PFSK-1 (cell line): ENCODE data around the gene STON2.

Experiments used
- FOXP2 ChIP-seq: optimal IDR thresholded peaks from 2 replicates; pipeline ENCODE3; 2011; ENCODE audit warnings: borderline replicate concordance, control low read depth, inconsistent platforms; ENCODE audit not compliant: insufficient read depth; ENCODE audit errors: extremely low read length, extremely low read depth
- POLR2AphosphoS5 ChIP-seq: IDR thresholded peaks from 2 replicates; pipeline ENCODE4 v1.6.1; 2012; ENCODE audit warnings: low read depth, mild to moderate bottlenecking, control low read depth, low read length, moderate library complexity
- REST ChIP-seq, 2 experiments: IDR thresholded peaks; 2 replicates each; pipeline versions ENCODE4 v1.6.1 to v1.8.0; 2011 to 2012; ENCODE audit warnings: low read depth in 2 of 2, low read length in 2 of 2, control low read depth in 1 of 2, inconsistent platforms in 1 of 2, mild to moderate bottlenecking in 1 of 2, moderate library complexity in 1 of 2; ENCODE audit not compliant: insufficient read depth in 1 of 2
- SIN3A ChIP-seq: IDR thresholded peaks from 2 replicates; pipeline ENCODE4 v1.6.1; 2012; ENCODE audit warnings: mild to moderate bottlenecking, low read length, moderate library complexity, borderline replicate concordance; ENCODE audit not compliant: insufficient read depth
- TAF1 ChIP-seq: IDR thresholded peaks from 2 replicates; pipeline ENCODE4 v1.6.1; 2012; ENCODE audit warnings: low read length, control low read depth, borderline replicate concordance; ENCODE audit not compliant: insufficient read depth

The STON2 gene

GRCh38 chr14:81352413-81352812 is 47.7 kb downstream of the STON2 start:
- TF ChIP-seq SIN3A (no peak), TAF1 (no peak), FOXP2 (no peak), POLR2AphosphoS5 (no peak)

- TF ChIP-seq SIN3A = no peak
- no peak for TF ChIP-seq REST (IDR thresholded peaks at IDR 0.05; ENCODE audit: insufficient read depth in 1 of 2, low read depth in 2 of 2, low read length in 2 of 2)
- TF ChIP-seq POLR2AphosphoS5 = no peak
- TF ChIP-seq FOXP2 = no peak
- TF ChIP-seq TAF1 = no peak
These were observed 48.9 kb downstream of the STON2 start for GRCh38 chr14:81351205-81351604.

- TF ChIP-seq SIN3A (no peak), FOXP2 (no peak), REST (IDR thresholded peaks at IDR 0.05; ENCODE audit: insufficient read depth in 1 of 2, low read depth in 2 of 2, low read length in 2 of 2) (no peak), TAF1 (no peak), POLR2AphosphoS5 (no peak)
These were observed 49.6 kb downstream of the STON2 start for GRCh38 chr14:81350344-81351130.

GRCh38 chr14:81348061-81348460 is 52.1 kb downstream of the STON2 start:
- TF ChIP-seq REST (IDR thresholded peaks at IDR 0.05; ENCODE audit: insufficient read depth in 1 of 2, low read depth in 2 of 2, low read length in 2 of 2) (no peak), FOXP2 (no peak), POLR2AphosphoS5 (no peak), TAF1 (no peak), SIN3A (no peak)

GRCh38 chr14:81345781-81346180 is 54.3 kb downstream of the STON2 start:
- no peak for TF ChIP-seq FOXP2
- no peak for TF ChIP-seq REST (IDR thresholded peaks at IDR 0.05; ENCODE audit: insufficient read depth in 1 of 2, low read depth in 2 of 2, low read length in 2 of 2)
- no peak for TF ChIP-seq POLR2AphosphoS5
- TF ChIP-seq SIN3A = no peak
- no peak for TF ChIP-seq TAF1
